ENCODE results near the gene FAM3A.

DNA sequence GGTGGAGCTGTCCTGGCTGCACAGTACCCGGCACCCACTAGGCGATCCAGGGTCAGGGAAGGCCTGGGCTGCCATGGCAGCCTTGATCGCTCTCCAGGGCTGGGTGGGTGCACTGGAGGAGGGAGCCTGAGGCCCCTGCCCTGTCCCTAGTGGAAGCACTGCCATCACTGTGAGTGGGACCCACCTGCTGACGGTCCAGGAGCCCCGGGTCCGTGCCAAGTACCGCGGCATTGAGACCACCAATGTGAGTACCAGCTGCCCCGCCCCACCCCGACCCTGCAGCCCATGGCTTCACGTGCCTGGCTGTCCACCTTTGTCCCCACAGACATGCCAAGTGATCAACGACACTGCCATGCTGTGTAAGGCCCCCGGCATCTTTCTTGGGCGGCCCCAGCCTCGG is 49.1 kb downstream of the FAM3A start:
- TF ChIP-seq, protein P1, sequence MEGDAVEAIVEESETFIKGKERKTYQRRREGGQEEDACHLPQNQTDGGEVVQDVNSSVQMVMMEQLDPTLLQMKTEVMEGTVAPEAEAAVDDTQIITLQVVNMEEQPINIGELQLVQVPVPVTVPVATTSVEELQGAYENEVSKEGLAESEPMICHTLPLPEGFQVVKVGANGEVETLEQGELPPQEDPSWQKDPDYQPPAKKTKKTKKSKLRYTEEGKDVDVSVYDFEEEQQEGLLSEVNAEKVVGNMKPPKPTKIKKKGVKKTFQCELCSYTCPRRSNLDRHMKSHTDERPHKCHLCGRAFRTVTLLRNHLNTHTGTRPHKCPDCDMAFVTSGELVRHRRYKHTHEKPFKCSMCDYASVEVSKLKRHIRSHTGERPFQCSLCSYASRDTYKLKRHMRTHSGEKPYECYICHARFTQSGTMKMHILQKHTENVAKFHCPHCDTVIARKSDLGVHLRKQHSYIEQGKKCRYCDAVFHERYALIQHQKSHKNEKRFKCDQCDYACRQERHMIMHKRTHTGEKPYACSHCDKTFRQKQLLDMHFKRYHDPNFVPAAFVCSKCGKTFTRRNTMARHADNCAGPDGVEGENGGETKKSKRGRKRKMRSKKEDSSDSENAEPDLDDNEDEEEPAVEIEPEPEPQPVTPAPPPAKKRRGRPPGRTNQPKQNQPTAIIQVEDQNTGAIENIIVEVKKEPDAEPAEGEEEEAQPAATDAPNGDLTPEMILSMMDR (IDR thresholded peaks at IDR 0.05): no peak
- no peak for TF ChIP-seq YY1 (IDR thresholded peaks at IDR 0.05; ENCODE audit: low read depth)
- no peak for TF ChIP-seq POLR2AphosphoS5 (IDR thresholded peaks at IDR 0.05; ENCODE audit: low read depth, low read length)
- TF ChIP-seq RFX5 (IDR thresholded peaks at IDR 0.05; ENCODE audit: low read length): no peak
- no peak for TF ChIP-seq EZH2phosphoT487 (IDR thresholded peaks at IDR 0.05; ENCODE audit: borderline replicate concordance, low read depth)

All from SK-N-SH (cell line).